AML-193 (cell line): ENCODE results near the gene MYBPC3.

Source experiments
- DNase-seq, 2 experiments: peaks; one replicate each; lab custom pipeline; 2025; lab: John Stamatoyannopoulos, UW

MYBPC3 gene

GRCh38 chr11:47384498-47384897, 32.0 kb upstream of the MYBPC3 start:
- DNase-seq: no peak

DNA sequence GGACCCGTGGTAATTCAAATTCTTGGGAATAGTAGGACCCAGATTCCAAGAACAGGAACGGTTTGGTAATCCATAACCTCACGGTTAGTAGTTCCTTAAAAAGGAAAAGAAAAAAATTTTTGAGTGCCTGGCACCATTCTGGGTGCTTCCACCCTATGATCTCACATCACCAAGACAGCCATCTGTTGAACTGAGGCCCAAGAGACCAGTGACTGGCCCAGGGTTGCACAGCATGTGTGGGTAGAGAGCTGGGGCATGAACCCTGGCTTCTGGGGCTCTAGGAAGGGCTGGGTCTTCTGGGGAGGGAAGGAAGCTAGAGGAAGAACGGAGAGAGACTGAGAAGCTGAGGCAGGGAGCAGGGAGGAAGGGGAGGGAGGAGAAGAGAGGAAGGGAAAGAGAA, 30.6 kb upstream of the MYBPC3 start:
- no peak for DNase-seq

DNA sequence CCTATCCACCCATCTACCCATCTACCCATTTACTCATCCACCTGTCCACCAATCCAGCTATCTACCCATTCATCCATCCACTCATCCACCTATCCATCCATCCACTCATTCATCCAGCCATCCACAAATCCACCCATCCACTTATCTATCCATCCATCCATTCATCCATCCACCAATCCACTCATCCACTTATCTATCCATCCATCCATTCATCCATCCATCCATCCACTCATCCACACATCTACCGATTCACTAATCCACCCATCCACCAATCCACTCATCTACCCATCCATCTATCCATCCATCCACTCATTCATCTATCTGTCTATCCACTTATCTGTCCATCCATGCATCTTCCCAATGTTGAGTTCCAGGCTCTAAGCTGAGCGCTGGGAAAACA, 27.6 kb upstream of the MYBPC3 start:
- no peak for DNase-seq

- DNase-seq: no peak
Observed at GRCh38 chr11:47379317-47379716, 26.8 kb upstream of the MYBPC3 start.

GRCh38 chr11:47378836-47379170, 26.3 kb upstream of the MYBPC3 start:
- DNase-seq: no peak

DNA sequence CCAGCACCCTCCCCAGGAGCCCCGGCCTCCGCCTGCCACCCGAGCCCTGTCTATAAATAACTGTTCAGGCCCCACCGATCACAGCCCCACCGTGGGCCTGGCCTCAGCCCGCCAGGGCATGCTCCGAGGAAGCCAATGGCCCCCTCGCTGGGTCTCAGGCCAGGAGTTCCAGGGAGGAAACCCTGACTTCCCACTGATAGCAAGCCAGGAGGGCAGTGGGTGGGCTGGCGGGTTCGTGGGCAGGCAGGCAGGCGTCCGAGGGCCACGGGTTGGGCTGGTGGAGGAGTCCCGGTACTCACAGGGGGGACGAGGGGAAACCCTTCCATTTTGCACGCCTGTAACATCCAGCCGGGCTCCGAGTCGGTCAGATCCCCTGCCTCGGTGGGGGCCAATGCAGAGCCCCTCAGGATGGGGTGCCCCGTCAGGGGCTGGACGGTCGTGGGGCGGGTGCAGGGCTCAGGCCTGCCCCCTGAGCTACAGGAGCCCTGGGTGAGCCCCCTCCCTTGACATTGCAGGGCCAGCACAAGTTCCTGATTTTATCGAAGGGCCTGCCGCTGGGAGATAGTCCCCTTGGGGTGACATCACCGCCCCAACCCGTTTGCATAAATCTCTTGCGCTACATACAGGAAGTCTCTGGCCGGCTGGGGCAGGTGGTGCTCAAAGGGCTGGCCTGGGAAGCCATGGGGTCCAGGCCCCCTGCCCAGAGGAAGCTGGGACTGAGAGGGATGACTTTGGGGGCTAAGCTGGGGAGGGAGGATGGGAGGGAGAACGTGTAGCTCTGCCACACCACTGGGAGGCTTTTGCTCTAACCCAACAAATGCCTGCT, 25.7 kb upstream of the MYBPC3 start, which contains the start of gene SPI1:
Gene SPI1, minus strand, starts transcription at position 538 of the 826 bp plus-strand sequence. Its CDS starts 194 bp downstream, at position 344.
- DNase-seq: peak; percentile 86 to 89

GRCh38 chr11:47377571-47378009, 25.1 kb upstream of the MYBPC3 start:
- DNase-seq: no peak

DNA sequence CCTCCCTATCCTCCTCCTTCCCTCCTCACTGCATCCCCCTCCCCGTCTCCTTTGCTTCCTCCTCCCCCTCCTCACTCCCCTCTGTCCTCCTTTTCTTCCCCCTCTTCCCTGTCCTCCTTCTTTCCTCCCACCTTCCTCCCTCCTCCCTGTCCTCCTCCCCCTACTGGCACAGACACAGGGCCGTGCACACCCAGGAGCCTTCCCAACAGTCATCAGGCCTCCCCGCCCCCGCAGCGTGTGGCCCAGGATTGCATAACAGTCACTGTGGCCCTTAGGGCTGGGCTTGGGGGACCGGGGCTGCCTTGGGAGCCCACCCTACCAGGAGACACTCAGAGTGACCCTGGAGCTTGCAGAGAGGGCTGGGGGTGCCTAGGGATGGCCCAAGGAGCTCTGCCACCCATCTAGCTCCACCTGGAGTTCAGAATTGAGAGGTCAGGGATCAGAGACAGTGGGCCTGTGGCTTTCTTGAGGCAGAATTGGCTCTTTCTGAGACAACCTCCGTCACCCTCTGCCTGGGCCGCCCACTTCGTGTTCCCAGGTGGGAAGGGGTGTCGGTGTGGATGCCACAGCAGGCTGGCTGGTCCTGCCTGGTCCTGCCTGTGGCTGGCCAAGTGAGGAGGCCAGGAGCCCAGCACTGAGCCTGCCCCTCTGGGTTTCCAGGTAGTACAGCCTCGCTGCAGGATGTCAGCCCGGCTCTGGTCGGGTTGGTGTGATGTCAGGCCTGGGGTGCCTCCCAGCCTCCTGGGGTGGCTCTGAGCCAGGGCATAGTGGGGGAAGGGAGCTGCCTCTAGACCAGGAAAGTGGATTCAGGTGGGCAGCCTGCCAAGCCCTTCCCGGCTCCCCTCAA, 24.2 kb upstream of the MYBPC3 start:
- peak; percentile 57 to 71 for DNase-seq

DNA sequence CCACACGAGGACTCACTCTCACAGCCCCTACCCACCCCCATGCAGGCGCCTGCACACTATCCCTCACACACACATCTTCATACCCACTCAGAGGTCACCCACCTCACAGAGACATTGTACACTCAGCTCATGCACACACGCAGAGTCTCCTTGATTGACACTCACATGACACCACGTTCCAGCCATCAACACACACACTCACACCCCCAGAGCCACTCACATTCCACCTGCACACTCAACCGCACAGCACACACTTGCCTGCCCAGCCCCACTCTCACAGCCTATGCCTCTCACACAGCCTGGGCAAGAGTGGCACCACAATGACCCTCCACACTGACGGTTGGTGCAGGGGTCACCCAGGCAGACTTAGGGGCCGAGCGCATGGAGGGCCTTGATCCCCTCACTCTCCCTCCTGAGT, 23.6 kb upstream of the MYBPC3 start:
- peak in 1 of 2 experiments; percentile 17 for DNase-seq

DNA sequence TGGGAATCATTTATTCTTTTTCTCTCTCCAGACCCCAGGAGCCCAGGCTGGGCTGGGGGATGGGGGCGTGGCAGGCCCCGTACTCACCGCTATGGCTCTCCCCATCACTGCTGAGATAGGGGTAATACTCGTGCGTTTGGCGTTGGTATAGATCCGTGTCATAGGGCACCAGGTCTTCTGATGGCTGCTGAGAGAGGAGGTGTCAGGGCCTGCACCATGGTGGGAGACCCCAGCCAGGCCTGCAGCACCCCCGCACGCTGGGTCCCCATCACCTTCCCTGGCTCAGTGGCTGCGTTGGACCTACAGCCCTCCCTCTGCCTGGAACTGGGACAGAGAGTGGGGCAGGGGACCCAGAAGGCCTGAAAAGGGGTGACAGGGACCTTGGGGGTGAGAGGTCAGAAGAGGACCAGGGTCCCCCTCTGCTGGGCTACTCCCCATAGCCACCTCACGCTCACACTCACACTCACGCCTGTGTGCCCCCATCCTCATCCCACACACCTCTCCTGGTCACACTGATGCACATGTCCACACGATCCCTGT, 23.1 kb upstream of the MYBPC3 start:
- DNase-seq: no peak

GRCh38 chr11:47375020-47375419, 22.5 kb upstream of the MYBPC3 start:
- DNase-seq: no peak

- no peak for DNase-seq
Observed at GRCh38 chr11:47374720-47375019, 22.2 kb upstream of the MYBPC3 start.

GRCh38 chr11:47373876-47374719, 21.6 kb upstream of the MYBPC3 start:
- DNase-seq: peak; percentile 39 to 56

GRCh38 chr11:47372422-47372821, 19.9 kb upstream of the MYBPC3 start:
- DNase-seq: no peak

- no peak for DNase-seq
Observed at GRCh38 chr11:47369676-47370075, 17.2 kb upstream of the MYBPC3 start.

DNA sequence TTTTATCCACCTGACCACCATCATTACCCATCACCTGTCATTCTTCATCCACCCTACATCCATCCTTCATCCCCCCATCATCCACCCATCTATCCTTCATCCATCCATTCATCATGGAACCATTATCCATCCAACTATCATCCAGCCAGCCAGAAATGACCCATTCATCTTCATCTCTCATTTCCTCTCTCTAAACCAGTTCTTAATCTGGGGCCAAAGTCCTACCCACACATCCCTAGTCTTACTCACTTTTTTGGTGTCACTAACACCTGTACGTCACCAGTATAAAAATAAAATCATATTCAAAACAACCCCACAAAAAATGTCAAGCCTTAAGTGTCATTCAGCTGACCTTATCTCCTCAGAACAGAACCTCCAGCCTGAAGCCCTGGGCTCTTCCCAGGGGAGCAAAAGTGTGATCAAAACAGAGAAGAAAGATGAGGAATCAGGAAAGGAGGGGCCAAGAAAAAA, 13.6 kb upstream of the MYBPC3 start:
- DNase-seq: no peak

DNA sequence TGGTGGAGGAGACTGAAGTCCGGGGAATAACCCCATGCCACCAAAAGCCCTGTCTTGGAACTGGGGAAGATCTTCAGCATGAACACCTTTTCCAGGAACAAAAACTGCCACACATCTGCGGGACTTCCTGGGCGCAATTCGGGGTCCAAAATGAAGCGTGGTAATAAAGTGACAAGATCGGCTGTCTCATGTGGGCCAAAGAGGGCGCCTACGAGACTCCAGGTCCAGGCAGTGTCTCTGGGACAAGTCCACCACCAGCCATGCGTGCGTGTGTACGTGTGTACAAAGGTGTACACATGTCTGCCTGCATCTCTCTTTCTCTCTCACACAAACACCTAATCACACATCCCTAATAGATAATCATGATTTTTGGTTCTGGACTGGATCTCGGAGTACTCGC, 8.9 kb upstream of the MYBPC3 start:
- DNase-seq: no peak

DNA sequence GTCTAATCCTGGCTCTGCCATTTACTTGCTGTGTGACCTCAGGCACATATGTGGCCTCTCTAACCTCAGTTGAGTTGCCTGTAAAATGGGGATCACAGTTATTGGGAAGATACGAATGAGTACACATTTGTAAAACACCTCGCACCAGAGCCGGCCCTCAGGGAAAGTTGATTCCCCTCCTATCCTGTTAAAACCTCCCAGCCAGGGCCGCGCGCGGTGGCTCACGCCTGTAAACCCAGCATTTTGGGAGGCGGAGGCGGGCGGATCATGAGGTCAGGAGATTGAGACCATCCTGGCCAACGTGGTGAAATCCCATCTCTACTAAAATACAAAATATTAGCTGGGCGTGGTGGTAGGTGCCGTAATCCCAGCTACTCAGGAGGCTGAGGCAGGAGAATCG, 7.8 kb upstream of the MYBPC3 start:
- no peak for DNase-seq

GRCh38 chr11:47359586-47359985, 7.1 kb upstream of the MYBPC3 start:
- peak; percentile 84 to 87 for DNase-seq

GRCh38 chr11:47359162-47359561, 6.7 kb upstream of the MYBPC3 start:
- DNase-seq: no peak

DNA sequence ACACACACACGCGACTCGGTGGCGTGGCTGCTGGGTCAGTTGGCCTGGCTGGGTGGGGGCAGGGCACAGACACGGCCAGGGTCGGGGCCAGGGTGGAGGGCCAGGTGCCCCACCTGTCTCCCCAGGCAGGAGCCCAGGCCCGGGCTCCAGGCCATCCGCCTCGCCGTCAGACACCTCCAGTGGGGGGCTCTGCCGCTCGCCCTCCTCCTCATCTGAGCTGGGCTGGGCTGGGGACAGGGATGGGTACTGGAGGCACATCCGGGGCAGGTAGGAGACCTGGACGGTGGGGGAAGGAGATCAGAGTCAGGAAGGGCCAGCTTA, 6.2 kb upstream of the MYBPC3 start:
- DNase-seq: no peak
